A204.1 (cell line): Measurements from ENCODE around the gene EDNRB.
"Not testable (repeated sequence)": the region's sequence is repeated elsewhere in the genome, so short reads cannot be mapped to it uniquely, and the experiment has no call there.

Experiments
- FAIRE-seq: peaks from 2 replicates; lab custom pipeline; 2012; peaks lifted over from hg19 to GRCh38; lab: Jason Lieb, UNC

Gene EDNRB

GRCh38 chr13:77896536-77896935, 22.1 kb downstream of the EDNRB start:
- no peak for FAIRE-seq

GRCh38 chr13:77894743-77895142, 23.9 kb downstream of the EDNRB start:
- no peak for FAIRE-seq

GRCh38 chr13:77893066-77893465, 25.6 kb downstream of the EDNRB start:
- FAIRE-seq = no peak

- no peak for FAIRE-seq
These were observed 26.1 kb downstream of the EDNRB start for GRCh38 chr13:77892491-77892890.

GRCh38 chr13:77891486-77891885, 27.1 kb downstream of the EDNRB start:
- no peak for FAIRE-seq

- FAIRE-seq = no peak
These were observed 27.6 kb downstream of the EDNRB start for GRCh38 chr13:77891041-77891440.

GRCh38 chr13:77883328-77883727, 35.3 kb downstream of the EDNRB start:
- FAIRE-seq = no peak

GRCh38 chr13:77878190-77878589, 40.4 kb downstream of the EDNRB start:
- no peak for FAIRE-seq

- no peak for FAIRE-seq
These were observed 42.5 kb downstream of the EDNRB start for GRCh38 chr13:77876176-77876575.

GRCh38 chr13:77874406-77874805, 44.2 kb downstream of the EDNRB start:
- FAIRE-seq = no peak

GRCh38 chr13:77872995-77873394, 45.6 kb downstream of the EDNRB start:
- FAIRE-seq = no peak

GRCh38 chr13:77871596-77871995, 47.0 kb downstream of the EDNRB start:
- no peak for FAIRE-seq

- no peak for FAIRE-seq
These were observed 49.9 kb downstream of the EDNRB start for GRCh38 chr13:77868717-77869116.

GRCh38 chr13:77866971-77867370, 51.7 kb downstream of the EDNRB start:
- no peak for FAIRE-seq

GRCh38 chr13:77865622-77866021, 53.0 kb downstream of the EDNRB start:
- no peak for FAIRE-seq

- FAIRE-seq = no peak
These were observed 55.5 kb downstream of the EDNRB start for GRCh38 chr13:77863144-77863543.

- FAIRE-seq = no peak
These were observed 56.9 kb downstream of the EDNRB start for GRCh38 chr13:77861741-77862140.

GRCh38 chr13:77860507-77860981, 58.1 kb downstream of the EDNRB start:
- FAIRE-seq = no peak

GRCh38 chr13:77859450-77859849, 59.2 kb downstream of the EDNRB start:
- FAIRE-seq = no peak

- no peak for FAIRE-seq
These were observed 61.0 kb downstream of the EDNRB start for GRCh38 chr13:77857531-77858209.

GRCh38 chr13:77853703-77854102, 64.9 kb downstream of the EDNRB start:
- no peak for FAIRE-seq

GRCh38 chr13:77848050-77848449, 70.6 kb downstream of the EDNRB start:
- FAIRE-seq = not testable (repeated sequence)

- FAIRE-seq = no peak
These were observed 72.5 kb downstream of the EDNRB start for GRCh38 chr13:77846173-77846572.
